Measurements from ENCODE around the gene HDGFL2. TPM values are rescaled to one million over a fixed set of nuclear protein-coding genes. Genes with fewer than 3 reads are reported as not detected.

The HDGFL2 gene
- total and polyA plus RNA-seq, 2 of the 8 experiments (the other 6 are each of a cell fraction or from before 2014, with no cell fraction given), result 31.1 to 106 TPM

DNA sequence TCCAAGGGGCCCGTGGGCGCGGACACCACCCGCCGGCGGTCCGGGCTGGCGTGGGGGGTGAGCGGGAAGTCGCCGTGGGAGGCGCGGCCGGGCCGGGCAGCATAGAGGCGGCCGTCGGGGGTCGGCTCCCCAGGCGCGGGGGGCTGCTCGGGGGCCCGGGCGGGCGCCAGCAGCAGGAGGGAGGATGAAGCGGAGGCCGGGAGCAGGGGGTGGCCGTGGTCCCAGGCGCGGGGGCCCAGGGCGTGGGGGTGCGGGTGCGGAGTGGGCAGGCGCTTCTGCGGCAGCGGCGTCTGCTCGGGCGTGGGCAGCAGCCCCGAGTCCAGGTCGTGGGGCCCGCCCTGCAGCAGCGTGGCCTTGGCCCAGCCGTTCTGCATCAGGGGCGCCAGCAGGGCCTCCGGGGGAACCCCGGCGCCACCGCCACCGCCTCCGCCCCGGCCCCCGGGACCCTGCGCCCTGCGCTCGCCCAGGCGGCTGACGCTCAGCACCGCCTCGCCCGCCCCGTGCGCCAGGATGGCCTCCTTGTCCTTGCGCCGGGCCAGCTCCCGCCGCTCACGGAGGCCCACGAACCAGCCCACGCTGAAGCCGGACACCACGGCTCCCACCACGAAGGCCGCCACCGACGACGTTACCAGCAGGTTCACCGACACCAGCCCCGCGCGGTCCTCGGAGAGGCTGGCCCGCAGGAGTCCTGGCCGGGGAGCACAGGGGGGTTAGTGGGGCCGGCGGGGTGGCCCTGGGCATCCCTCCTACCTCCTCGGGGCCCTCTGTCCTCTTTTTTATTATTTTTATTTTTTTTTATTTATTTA is 71.9 kb downstream of the HDGFL2 start:
- no peak overlapping the region for H3K4me2 ChIP-seq (ENCODE audit: insufficient read depth in 1 of 2, low read depth in 2 of 2, low read length in 2 of 2)
- peaks cover 0 to 16% (median under 1%) of the 10 kb centered on the region in 4 experiments; a peak in 6 of 8 replicates for H3K36me3 ChIP-seq (ENCODE audit: control insufficient read depth in 2 of 4, insufficient read depth in 4 of 4, low read length in 3 of 4)
- H3K4ac ChIP-seq (replicated peaks; ENCODE audit: insufficient read length, low read depth, low read length), result no peak overlapping the region
- H4K20me1 ChIP-seq (replicated peaks in 1 of 2; ENCODE audit: control insufficient read depth in 1 of 2, insufficient read depth in 2 of 2, low read length in 2 of 2), result peaks cover 0 to 4% of the 10 kb centered on the region in 2 experiments
- no peak overlapping the region for H3K9ac ChIP-seq (replicated peaks in 1 of 4; ENCODE audit: extremely low read depth in 1 of 4, low read depth in 3 of 4, low read length in 3 of 4)
- no peak overlapping the region for H2BK120ac ChIP-seq (replicated peaks; ENCODE audit: low read depth, low read length)
- H3K79me2 ChIP-seq (ENCODE audit: control insufficient read depth in 1 of 2, insufficient read depth in 2 of 2, low read length in 2 of 2), result no peaks in the 10 kb centered on the region
- H3K27me3 ChIP-seq (replicated peaks in 1 of 4; ENCODE audit: control insufficient read depth in 3 of 4, extremely low read depth in 1 of 4, insufficient read depth in 3 of 4, low read length in 3 of 4), result no peaks in the 10 kb centered on the region
- no peaks in the 10 kb centered on the region for H3K23me2 ChIP-seq (ENCODE audit: low read depth, low read length)
- ChIA-PET CTCF (ENCODE audit: partially characterized antibody) (interaction anchor here (1.6 to 2.1 kb wide), 2 partner anchors 19 to 92 kb away, joined by 4 to 8 read pairs; no protein-coding TSS in a partner anchor), POLR2A (ENCODE audit: partially characterized antibody) (interaction anchor here (1.1 kb wide), 1 partner anchor 95 kb away, joined by 3 read pairs; no protein-coding TSS in a partner anchor)
- H3K4me1 ChIP-seq (replicated peaks in 1 of 4; ENCODE audit: control insufficient read depth in 3 of 4, insufficient read depth in 4 of 4, low read length in 3 of 4), result peaks cover 0 to 7% (median 2%) of the 10 kb centered on the region in 4 experiments; a peak in 3 of 7 replicates
- FAIRE-seq (no peak), DNase-seq (ENCODE audit: low read depth in 1 of 2, low spot score in 2 of 2) (no peak)
- no peak overlapping the region for H3K23ac ChIP-seq (ENCODE audit: insufficient read length)
- no peak overlapping the region for H2BK5ac ChIP-seq (ENCODE audit: low read depth, low read length)
- no peak overlapping the region for H3K4me3 ChIP-seq (ENCODE audit: extremely low read depth in 1 of 4, insufficient read depth in 2 of 4, low read depth in 3 of 4, low read length in 4 of 4)
- WGBS, 2 experiments (ENCODE audit: extremely low coverage in 1 of 2, insufficient coverage in 1 of 2, insufficient read length in 1 of 2, insufficient replicate concordance in 2 of 2, low coverage in 1 of 2, low lambda C conversion rate in 2 of 2, missing lambda C conversion rate in 1 of 2), result 98% methylated on average over 25 of the region's 87 CpGs; no CpG with 5 or more reads in 1 of the 2 experiments
- H3K18ac ChIP-seq (ENCODE audit: extremely low read depth, low read length), result no peak overlapping the region
- no peaks in the 10 kb centered on the region; a peak in 1 of 4 replicates for H3K9me3 ChIP-seq (ENCODE audit: insufficient read depth in 2 of 2, low read depth in 1 of 2, low read length in 1 of 2)
- H4K91ac ChIP-seq (replicated peaks; ENCODE audit: insufficient read length, low read length), result no peak overlapping the region
- H3K14ac ChIP-seq (ENCODE audit: insufficient read length), result no peak overlapping the region
- no peak overlapping the region for H2BK12ac ChIP-seq (ENCODE audit: low read depth, low read length)
- H4K8ac ChIP-seq (ENCODE audit: extremely low read depth, insufficient read depth, low read length), result peak overlapping the region; percentile 51; the same call in 1 of the 2 replicates
- H2BK20ac ChIP-seq (ENCODE audit: low read length), result no peak overlapping the region
- H2AK5ac ChIP-seq (ENCODE audit: low read depth, low read length), result no peak overlapping the region
- no peak overlapping the region for H2BK15ac ChIP-seq (ENCODE audit: low read length)
- no peak overlapping the region for H3K27ac ChIP-seq (ENCODE audit: low read depth, low read length)
- H4K5ac ChIP-seq (ENCODE audit: insufficient read length, low read depth, low read length), result no peak overlapping the region
- H2AFZ ChIP-seq (ENCODE audit: low read length), result no peak overlapping the region
- H3K79me1 ChIP-seq (ENCODE audit: low read depth, low read length), result no peaks in the 10 kb centered on the region
- H3K56ac ChIP-seq (replicated peaks; ENCODE audit: insufficient read length, low read depth, low read length), result no peak overlapping the region
- no peak for TF ChIP-seq BCL11A (IDR thresholded peaks at IDR 0.05; ENCODE audit: low read depth in 2 of 2, low read length in 2 of 2)
